EL (cell line): ENCODE results near the gene OSTN.
A peak's percentile ranks its signal among the peaks of the same experiment; 100 is the strongest.
"Not testable (repeated sequence)": the region's sequence is repeated elsewhere in the genome, so short reads cannot be mapped to it uniquely, and the experiment has no call there.

Experiments used
- DNase-seq: peaks from one replicate; pipeline ENCODE4 v3.0.0-alpha.2; 2016

OSTN gene

GRCh38 chr3:191235331-191236314 lies 36.6 kb downstream of the OSTN start:
- DNase-seq = peak; percentile 87

DNA sequence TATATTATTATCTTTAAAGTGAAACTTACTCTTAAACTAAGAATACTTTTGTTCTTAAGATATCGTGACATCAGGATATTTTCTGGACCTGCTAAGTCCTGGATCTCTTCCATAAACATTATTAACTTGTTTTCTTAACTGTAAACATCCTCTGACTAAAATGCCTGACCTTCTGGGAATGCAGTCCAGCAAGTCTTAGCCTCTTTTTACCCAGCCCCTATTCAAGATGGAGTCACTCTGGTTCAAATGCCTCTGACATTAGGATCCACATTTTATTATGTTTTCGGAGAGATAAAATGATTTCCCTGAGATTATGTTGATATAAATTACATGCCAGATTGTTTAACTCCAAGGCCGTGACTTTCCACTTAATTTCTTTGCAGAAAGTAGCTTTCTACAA lies 37.6 kb downstream of the OSTN start:
- peak; percentile 65 for DNase-seq

GRCh38 chr3:191237047-191237882 lies 38.2 kb downstream of the OSTN start:
- no peak for DNase-seq

DNA sequence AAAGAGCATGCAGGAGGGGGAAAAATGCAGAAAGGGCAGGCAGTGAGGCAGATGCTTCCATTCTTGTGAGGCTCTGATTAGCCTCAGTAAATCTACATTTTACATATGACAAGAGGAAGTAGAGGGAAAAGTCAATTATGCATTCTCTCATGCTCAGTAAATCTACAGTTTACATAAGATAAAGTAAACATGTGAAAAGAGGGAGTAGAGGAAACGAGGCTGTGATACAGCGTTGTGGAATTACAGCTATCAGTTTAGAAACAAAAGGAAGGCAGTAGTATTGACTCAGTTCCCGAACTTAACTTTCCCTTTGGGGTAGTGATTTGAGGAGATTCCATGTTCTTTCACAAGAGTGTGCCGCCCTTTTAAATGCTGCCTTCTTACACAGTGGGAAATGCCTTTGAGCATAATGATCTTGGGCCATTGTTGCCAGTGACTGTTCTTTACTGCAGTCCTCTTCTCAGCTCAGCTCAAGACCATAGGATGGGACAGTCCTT lies 39.3 kb downstream of the OSTN start:
- DNase-seq = peak; percentile 76

DNA sequence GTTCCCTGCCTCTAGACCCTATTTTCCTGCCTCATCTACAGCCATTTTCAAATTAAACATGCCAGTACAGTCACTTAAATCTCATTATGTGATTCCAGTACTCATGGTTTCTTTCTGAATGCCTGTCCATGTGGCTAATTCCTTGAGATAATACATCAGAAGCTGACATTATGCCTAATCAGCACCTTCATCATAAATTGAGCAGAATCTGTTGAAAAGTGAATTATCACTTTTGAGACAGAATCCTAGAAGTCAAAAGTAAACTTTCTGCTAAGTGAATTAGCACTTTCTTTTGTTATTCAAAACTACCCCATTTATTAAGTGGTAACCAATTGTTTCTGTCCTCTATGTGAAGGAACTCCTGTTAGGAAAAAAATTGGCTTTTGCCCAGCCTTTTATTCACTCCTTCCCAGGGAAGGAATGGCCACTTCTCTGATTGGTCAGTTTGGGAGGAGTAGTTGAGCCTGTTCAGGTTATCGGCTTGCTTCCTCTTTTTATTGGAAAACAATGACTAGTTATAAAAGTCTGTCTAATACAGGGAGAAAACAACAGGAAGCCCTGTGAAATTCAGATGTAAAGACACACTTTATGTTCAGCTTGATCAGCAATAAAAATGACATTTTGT lies 40.5 kb downstream of the OSTN start:
- DNase-seq = no peak

- no peak for DNase-seq
Observed at GRCh38 chr3:191240486-191240885, 41.4 kb downstream of the OSTN start.

DNA sequence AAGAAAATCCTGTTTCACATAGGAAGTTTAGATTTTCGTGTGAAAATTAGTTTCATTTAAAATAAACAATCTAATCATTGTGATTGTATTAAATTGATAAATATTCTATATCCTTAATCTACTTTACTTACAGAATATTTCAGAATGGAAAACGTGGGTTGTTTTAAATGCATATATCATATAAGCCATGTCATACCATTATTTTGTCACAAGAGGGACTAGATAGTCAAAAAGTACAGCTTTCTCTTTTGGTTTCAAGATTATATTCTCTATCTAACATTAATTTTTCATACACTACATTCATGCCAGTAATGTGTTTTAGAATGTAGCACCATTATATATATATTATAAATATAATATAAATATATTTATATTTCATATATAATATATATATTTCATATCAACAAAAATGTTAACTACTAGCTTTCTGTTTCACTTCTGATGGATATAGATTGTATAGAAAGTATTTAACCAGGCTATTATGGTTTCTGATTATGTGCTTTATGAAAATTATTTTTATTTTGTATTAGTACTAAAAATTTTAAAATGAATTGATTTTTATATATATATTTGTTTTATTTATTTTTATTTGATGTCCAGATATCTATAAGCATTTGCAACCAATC lies 45.3 kb downstream of the OSTN start:
- DNase-seq = peak; percentile 34

- DNase-seq = not testable (repeated sequence)
Observed at GRCh38 chr3:191246034-191246433, 47.0 kb downstream of the OSTN start.

DNA sequence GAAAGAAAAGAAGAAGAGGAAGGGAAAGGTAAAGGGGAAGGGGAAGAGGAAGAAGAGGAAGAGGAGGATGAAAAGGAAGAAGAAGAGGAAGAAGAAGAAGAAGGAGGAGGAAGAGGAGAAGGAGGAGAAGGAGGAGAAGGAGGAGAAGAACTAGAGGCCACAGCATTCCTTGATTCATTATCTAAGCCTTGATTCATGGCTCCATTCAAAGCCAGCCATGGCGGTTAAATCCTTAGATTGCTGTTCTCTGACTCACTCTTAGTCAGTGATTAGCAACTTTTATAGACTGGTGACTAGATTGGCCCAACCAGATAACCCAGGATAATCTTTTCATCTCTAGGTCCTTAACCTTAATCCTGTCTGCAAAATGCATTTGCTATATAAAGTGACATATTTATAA lies 47.6 kb downstream of the OSTN start:
- DNase-seq = peak; percentile 89

GRCh38 chr3:191253089-191253799 lies 54.2 kb downstream of the OSTN start:
- DNase-seq = no peak

DNA sequence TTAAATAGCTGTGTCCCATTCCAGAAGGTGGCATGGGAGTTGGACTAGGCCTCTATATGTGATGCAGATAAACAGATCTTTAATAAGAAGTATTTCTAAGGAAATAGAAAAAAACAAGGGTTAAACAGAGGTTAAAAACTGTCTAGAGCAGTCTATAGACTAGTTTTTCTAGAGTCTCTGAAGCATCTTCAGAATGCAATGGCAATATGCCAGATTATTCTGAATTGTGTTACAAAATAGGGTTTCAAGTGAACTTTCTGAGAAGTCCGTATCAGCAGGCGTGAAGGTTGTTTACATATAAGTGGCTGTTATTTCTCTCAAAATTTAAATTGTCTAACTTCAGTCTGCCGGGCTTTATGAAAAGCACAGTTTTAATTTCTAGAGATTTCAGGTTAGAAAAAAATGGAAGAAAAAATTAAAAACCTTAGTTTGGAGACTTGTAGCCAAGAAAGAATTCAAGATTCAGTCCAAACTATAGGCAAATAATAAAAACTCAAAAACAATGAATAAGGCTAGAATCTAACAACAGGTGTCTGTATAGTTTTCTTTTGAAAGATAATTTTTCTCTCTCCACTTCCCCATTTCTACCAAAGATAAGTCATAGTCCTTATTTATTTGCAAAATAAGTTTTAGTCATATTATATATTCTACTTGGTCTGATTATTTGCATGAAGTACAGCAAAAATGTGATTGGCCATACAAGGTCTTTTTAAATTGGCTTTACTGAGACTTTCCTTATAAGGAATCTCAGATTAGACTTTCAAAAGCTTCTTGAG lies 55.2 kb downstream of the OSTN start:
- DNase-seq = no peak

GRCh38 chr3:191255156-191255555 lies 56.1 kb downstream of the OSTN start:
- DNase-seq = no peak

GRCh38 chr3:191256405-191256804 lies 57.4 kb downstream of the OSTN start:
- no peak for DNase-seq

- no peak for DNase-seq
Observed at GRCh38 chr3:191257286-191257685, 58.2 kb downstream of the OSTN start.

DNA sequence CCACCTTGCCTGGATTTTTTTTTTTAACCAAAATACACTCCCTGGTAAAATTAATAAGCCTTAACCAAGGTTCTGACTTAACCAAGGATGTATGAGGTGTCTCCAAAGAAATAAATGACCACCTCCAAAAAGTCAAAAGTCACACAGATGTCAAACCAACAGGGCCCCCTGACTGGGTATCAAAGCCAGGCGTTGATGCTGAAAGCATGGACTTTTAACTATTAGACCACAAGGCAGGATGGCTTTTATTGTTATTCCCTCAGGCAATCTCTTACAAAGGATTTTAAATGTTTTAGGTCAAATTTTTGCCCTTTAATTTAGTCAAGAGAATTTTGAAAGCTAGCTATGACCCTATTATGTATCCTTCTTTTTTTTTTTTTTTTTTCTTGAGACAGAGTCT lies 60.4 kb downstream of the OSTN start:
- peak; percentile 36 for DNase-seq

DNA sequence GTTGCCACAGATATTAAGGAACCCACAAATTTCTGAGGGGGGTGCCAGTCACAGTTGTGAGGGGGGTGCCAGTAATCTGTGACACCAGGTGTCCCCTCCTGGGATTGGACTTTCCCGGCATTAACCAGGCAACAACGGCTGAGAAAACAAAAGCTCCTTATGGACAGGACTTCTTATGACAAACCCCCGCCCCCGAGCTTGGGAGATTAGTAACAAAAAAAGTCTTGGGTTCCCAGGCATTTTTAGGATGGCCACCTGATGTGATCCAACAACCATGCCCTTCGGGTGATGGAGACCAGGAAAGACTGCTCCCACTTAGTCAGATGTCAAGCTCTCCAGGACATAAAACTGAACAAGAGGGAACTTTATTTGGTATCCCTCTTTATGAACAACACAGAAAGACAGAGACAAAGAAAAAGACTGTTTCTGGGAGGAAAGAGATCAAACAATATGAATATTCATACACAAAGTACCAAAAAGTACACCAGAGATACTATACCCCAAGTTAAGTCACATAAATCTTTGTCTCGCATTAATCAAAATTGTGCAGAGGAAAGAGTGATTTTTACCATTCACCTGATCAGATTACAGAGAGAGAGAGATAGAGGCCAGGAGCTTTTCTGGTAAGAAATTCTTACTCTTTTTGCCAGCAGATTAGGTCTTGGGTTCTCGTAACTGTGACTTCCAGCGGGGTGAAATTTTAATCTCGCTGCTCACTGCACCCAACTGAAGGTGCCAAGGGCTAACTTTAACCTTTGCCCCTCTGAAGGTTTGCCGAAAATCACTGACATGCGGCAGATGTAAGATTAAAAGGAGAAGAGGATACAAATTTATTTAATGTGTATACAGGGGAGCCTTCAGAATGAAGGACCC lies 61.6 kb downstream of the OSTN start:
- no peak for DNase-seq

DNA sequence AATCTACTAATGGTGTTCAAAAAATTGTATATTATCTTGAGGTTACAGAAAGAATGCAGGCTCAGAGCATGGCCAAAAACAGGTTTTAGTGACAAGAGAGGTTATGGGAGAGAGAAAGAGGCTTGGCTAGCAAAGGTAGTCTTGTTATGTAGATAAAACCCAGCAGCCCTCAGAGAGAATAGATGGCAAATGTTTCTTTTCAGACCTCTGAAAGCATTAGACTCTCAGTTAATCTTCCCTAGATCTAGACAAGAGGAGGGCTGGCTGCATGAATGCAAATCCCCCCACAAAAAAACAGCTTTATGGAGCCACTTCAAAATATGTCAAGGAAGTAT lies 62.2 kb downstream of the OSTN start:
- DNase-seq = no peak

DNA sequence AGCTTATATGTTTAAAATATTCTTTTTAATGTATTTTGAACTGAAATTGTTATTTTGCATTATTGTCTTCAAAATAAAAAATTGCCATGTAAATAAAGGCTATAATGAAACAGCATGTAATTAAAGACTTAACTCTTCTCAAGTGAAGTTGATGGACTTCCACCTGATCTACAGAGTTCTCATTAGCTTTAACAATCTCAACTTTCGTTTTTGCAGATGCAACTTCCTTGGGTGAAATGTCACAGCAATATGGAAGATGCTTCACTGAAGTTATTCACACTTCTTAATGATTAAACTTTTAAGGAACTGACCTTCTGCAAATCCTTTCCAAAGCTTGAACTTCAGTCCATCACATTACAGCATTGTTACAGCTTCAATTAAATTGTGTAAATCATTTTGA lies 63.6 kb downstream of the OSTN start:
- no peak for DNase-seq

DNA sequence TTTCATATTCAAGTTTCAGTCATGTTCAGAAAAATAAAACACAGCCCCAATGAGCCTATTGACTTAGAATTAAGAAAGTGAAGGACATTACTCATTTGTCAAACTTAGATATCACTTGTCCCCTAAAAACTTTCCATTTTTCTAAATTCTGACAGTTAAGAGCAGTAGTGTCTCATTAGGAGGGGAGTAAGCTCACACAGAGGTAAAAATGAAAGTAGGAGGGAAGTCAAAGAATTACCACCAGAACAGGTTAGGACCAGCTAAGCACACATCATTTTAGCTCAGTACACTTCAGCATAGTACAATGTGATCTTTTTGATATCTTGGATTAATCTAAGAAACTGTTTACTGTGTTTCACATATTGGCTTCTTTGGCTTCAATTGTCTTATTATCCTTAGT lies 64.3 kb downstream of the OSTN start:
- DNase-seq = no peak

DNA sequence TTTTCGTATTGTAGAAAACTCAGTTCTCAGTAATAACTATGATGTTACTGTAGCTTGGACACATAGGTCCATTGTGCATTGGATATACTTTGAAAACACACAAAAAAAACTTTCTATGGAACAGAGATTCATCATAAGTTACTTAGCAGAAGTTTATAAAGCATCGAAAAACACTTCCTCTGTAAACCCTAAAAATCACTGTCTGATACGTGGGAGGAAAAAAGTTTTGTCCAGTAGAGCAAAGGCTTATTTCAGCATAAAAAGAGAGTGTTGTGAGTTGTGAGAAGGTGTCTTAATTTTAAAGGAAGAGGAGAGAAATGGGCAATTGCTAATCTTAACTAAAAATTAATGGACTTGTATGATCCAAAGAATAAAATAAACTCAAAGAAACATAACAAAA lies 64.8 kb downstream of the OSTN start:
- DNase-seq = no peak
